Head of caudate nucleus (tissue), 42 donors: Measurements from ENCODE around the gene ICA1.
"Not testable (repeated sequence)": the region's sequence is repeated elsewhere in the genome, so short reads cannot be mapped to it uniquely, and the experiment has no call there.

Experiments
- DNase-seq, 42 donors: peaks; one replicate each; pipeline versions ENCODE4 v3.0.0 to v3.0.0-alpha.2; 2020 to 2021; ENCODE audit warnings: mixed read lengths in 7 of 42
- intact Hi-C: fragments of 100-400 bp; cut with DNase I; formaldehyde crosslinking; loops from one replicate; pipeline ENCODE4 v1.15.0; 2022

ICA1 gene

GRCh38 chr7:8261711-8262695 is at the start of gene ICA1:
ICA1 (minus strand) TSS chr7:8262167; CDS start chr7:8235926, 26,241 bp downstream.
- peak; percentile 3 to 75 (median 54) for DNase-seq
- intact Hi-C loops, result no loop called here

DNA sequence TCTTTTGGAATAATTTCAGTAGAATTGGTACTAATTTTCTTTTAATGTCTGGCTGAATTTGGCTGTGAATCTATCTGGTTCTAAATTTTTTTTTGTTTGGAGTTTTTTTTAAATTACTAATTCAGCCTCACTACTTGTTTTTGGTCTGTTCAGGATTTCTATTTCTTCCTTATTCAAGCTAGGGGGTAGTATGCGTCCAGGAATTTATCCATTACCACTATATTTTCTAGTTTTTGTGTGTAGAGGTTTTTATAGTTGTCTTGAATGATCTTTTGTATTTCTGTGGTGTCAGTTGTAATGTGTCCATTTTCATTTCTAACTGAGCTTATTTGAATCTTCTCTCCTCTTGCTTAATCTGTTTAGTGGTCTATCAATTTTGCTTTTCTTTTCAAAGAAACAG is 48.9 kb upstream of the ICA1 start:
- DNase-seq, result no peak

GRCh38 chr7:8305625-8306388 is 43.8 kb upstream of the ICA1 start:
- no peak for DNase-seq
- intact Hi-C loops, result no loop called here

More for the DNA sequence above, 48.9 kb upstream of the ICA1 start:
- intact Hi-C loops, result no loop called here

- intact Hi-C loops, result no loop called here
These were observed 43.1 kb upstream of the ICA1 start for GRCh38 chr7:8305104-8305503.

GRCh38 chr7:8303904-8304528 is 42.0 kb upstream of the ICA1 start:
- intact Hi-C loops, result no loop called here

More at GRCh38 chr7:8305104-8305503, 43.1 kb upstream of the ICA1 start:
- DNase-seq, result no peak

DNA sequence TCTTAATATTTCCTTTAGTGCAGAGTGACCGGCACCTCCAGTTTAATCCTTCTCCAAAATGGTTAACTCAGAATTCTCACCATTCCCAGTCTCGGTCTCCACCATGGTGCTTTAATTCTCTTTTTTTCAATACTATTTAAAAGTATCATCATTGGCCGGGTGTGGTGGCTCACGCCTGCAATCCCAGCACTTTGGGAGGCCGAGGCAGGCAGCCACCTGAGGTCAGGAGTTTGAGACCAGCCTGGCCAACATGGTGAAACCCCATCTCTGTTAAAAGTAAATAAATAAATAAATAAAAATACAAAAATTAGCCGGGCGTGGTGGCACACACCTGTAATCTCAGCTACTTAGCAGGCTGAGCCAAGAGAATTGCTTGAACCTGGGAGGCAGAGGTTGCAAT is 35.1 kb upstream of the ICA1 start:
- intact Hi-C loops, DNase-seq: not testable (repeated sequence)

More at GRCh38 chr7:8303904-8304528, 42.0 kb upstream of the ICA1 start:
- no peak for DNase-seq

- intact Hi-C loops, result no loop called here
- no peak for DNase-seq
These were observed 34.3 kb upstream of the ICA1 start for GRCh38 chr7:8296362-8296659.

- peak in 27 of 42 donors; percentile 11 to 82 (median 46) for DNase-seq
- intact Hi-C loops, result no loop called here
These were observed 33.8 kb upstream of the ICA1 start for GRCh38 chr7:8295638-8296361.

GRCh38 chr7:8291397-8292141 is 29.6 kb upstream of the ICA1 start:
- DNase-seq, result no peak
- intact Hi-C loops, result no loop called here

GRCh38 chr7:8290645-8291308 is 28.8 kb upstream of the ICA1 start:
- intact Hi-C loops, result no loop called here
- DNase-seq, result no peak

GRCh38 chr7:8286118-8286517 is 24.2 kb upstream of the ICA1 start:
- intact Hi-C loops, result no loop called here
- no peak for DNase-seq

- no peak for DNase-seq
- intact Hi-C loops, result no loop called here
These were observed 23.2 kb upstream of the ICA1 start for GRCh38 chr7:8285155-8285554.

GRCh38 chr7:8284606-8285005 is 22.6 kb upstream of the ICA1 start:
- intact Hi-C loops, result no loop called here
- no peak for DNase-seq

DNA sequence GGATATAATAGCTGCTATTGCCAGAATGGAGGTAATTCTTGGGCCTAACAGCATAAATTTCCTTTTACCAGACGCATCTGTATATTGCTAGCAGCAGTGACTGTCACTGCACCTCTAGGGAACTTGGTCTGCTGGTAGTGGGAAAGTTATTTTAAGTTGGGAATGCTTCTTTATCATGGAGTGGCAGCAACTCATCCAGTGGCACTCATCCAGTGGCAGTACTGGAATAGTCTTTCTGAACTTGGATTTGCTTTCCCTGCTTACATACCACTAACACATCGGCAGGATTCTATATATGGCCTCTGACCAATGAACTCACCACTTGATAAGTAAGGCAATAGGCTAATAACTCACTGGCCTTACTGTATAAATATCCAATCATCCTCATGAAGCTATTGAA is 22.0 kb upstream of the ICA1 start:
- DNase-seq, result no peak
- intact Hi-C loops, result no loop called here

- intact Hi-C loops, result no loop called here
- no peak for DNase-seq
These were observed 20.9 kb upstream of the ICA1 start for GRCh38 chr7:8282871-8283270.

GRCh38 chr7:8282162-8282561 is 20.2 kb upstream of the ICA1 start:
- no peak for DNase-seq
- intact Hi-C loops, result no loop called here

GRCh38 chr7:8278183-8278582 is 16.2 kb upstream of the ICA1 start:
- no peak for DNase-seq
- intact Hi-C loops, result no loop called here

- intact Hi-C loops, result no loop called here
These were observed 15.5 kb upstream of the ICA1 start for GRCh38 chr7:8277394-8277982.

More at GRCh38 chr7:8277394-8277982, 15.5 kb upstream of the ICA1 start:
- DNase-seq, result no peak
